RWPE2 (cell line): ENCODE measurements around the gene ENHO.

Experiments
- ATAC-seq: fragments of 200-7000 bp; cut with Tn5 transposase; 3 replicates; pipeline ENCODE4 v1.9.1; 2021; ENCODE audit warnings: low read depth
- DNase-seq: peaks from one replicate; pipeline ENCODE4 v3.0.0-alpha.2; 2020; ENCODE audit warnings: low spot score
- H3K27ac ChIP-seq: fragments of 450-650 bp; 2 replicates; pipeline ENCODE4 v1.5.1; 2017; ENCODE audit warnings: mild to moderate bottlenecking; ENCODE audit not compliant: poor library complexity, severe bottlenecking
- H3K27me3 ChIP-seq: fragments of 250-450 bp; sonication (Bioruptor Pico); 2 replicates; pipeline ENCODE4 v1.5.1; 2021; ENCODE audit warnings: mild to moderate bottlenecking, moderate library complexity; ENCODE audit not compliant: insufficient read depth, poor library complexity, severe bottlenecking
- H3K36me3 ChIP-seq: fragments of 250-450 bp; sonication (Bioruptor Pico); 2 replicates; pipeline ENCODE4 v1.5.1; 2020; ENCODE audit warnings: low read depth, mild to moderate bottlenecking, moderate library complexity
- H3K4me1 ChIP-seq: fragments of 250-450 bp; sonication (Bioruptor Pico); 2 replicates; pipeline ENCODE4 v1.5.1; 2021; ENCODE audit warnings: mild to moderate bottlenecking, moderate library complexity; ENCODE audit not compliant: insufficient read depth, poor library complexity, severe bottlenecking
- H3K4me3 ChIP-seq: fragments of 250-450 bp; sonication (Bioruptor Pico); 2 replicates; pipeline ENCODE4 v1.5.1; 2021; ENCODE audit warnings: mild to moderate bottlenecking, moderate library complexity; ENCODE audit not compliant: severe bottlenecking
- H3K9me3 ChIP-seq: fragments of 250-450 bp; sonication (Bioruptor Pico); 2 replicates; pipeline ENCODE4 v1.5.1; 2021; ENCODE audit warnings: mild to moderate bottlenecking, moderate library complexity; ENCODE audit not compliant: severe bottlenecking
- TF ChIP-seq, protein P1 (sequence below): fragments of 450-650 bp; IDR thresholded peaks from one replicate; pipeline ENCODE4 v1.5.1; 2017; ENCODE audit warnings: mild to moderate bottlenecking, moderate library complexity; ENCODE audit not compliant: poor library complexity, severe bottlenecking

Gene ENHO

DNA sequence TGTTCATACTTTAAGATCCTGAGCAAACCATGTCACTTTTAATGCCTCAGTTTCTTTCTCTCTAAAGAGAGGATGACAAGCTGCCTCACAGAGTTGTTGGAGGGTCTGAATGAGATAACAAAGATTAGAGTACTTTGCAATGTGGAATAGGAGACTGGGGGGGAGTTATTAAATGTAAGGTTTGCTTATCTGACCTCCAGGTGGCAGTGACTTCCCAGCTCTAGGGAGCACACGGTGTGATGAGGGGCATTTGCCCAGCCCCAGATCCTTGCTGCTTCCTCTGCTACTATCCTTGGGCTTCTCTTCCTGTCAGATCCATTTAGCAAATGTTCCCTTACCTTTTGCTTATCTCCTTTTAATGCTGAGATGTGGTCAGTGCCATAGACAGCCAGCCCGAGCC, 30.7 kb downstream of the ENHO start:
- Histone ChIP-seq H3K27me3 (no peaks in the 10 kb centered on the region), H3K4me3 (no peak overlapping the region), H3K36me3 (no peaks in the 10 kb centered on the region), H3K27ac (no peak overlapping the region), H3K9me3 (no peaks in the 10 kb centered on the region), H3K4me1 (no peaks in the 10 kb centered on the region)
- ATAC-seq (no peak), DNase-seq (peak; percentile 5)
- TF ChIP-seq, protein P1, sequence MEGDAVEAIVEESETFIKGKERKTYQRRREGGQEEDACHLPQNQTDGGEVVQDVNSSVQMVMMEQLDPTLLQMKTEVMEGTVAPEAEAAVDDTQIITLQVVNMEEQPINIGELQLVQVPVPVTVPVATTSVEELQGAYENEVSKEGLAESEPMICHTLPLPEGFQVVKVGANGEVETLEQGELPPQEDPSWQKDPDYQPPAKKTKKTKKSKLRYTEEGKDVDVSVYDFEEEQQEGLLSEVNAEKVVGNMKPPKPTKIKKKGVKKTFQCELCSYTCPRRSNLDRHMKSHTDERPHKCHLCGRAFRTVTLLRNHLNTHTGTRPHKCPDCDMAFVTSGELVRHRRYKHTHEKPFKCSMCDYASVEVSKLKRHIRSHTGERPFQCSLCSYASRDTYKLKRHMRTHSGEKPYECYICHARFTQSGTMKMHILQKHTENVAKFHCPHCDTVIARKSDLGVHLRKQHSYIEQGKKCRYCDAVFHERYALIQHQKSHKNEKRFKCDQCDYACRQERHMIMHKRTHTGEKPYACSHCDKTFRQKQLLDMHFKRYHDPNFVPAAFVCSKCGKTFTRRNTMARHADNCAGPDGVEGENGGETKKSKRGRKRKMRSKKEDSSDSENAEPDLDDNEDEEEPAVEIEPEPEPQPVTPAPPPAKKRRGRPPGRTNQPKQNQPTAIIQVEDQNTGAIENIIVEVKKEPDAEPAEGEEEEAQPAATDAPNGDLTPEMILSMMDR = no peak

DNA sequence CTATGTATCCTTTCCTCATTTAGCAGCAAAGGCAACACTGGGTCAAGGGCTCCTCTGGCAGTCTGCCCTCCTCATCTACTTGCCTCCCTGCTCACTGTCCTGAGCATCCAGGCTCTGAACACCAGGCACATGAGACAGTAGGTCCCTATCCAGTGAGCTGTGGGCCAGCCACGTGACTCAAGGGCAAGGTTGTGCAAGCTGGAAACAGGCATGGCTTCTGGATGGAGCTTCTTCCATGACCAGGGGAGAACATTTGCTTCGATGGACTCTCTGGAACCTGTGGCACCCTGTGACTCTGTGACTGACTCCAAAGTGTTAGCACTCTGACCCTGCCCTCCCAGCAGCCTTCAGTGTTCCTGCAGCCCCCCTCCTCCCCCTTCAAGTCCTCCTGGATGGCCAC, 31.2 kb downstream of the ENHO start:
- ATAC-seq (no peak), DNase-seq (no peak)
- H3K36me3 ChIP-seq = no peaks in the 10 kb centered on the region
- no peaks in the 10 kb centered on the region for H3K9me3 ChIP-seq
- no peak overlapping the region for H3K27ac ChIP-seq
- no peaks in the 10 kb centered on the region for H3K4me1 ChIP-seq
- H3K4me3 ChIP-seq = no peak overlapping the region
- no peaks in the 10 kb centered on the region for H3K27me3 ChIP-seq
- TF ChIP-seq, protein P1 = no peak

GRCh38 chr9:34490760-34491159, 32.0 kb downstream of the ENHO start:
- H3K4me3 ChIP-seq = no peak overlapping the region
- DNase-seq = no peak

DNA sequence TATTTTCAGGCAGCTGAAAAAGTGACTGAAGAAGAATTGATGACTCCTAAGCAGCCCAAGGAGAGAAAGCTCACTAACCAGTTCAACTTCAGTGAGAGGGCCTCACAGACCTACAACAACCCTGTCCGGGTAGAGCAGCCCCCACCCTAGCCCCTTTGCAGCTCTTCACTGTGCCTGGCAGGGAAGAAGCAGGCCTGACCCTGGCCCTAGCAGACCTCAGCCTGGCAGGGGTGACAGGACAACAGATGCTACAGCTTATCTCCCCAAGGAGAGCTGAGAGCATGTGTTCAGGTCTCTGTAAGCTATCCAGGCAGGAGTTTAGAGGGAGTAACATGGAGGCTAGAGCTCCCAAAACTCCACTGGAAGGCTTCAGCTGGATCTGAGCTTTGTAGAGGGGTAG, 32.4 kb downstream of the ENHO start:
- H3K4me1 ChIP-seq = no peaks in the 10 kb centered on the region
- no peak for ATAC-seq
- H3K27ac ChIP-seq = no peak overlapping the region
- DNase-seq = no peak
- TF ChIP-seq, protein P1 = no peak
- no peaks in the 10 kb centered on the region for H3K27me3 ChIP-seq
- no peak overlapping the region for H3K4me3 ChIP-seq
- no peaks in the 10 kb centered on the region for H3K9me3 ChIP-seq
- H3K36me3 ChIP-seq = no peaks in the 10 kb centered on the region

More at GRCh38 chr9:34490760-34491159, 32.0 kb downstream of the ENHO start:
- ATAC-seq = no peak
- H3K36me3 ChIP-seq = no peaks in the 10 kb centered on the region
- H3K9me3 ChIP-seq = no peaks in the 10 kb centered on the region
- H3K27ac ChIP-seq = no peak overlapping the region
- H3K4me1 ChIP-seq = no peaks in the 10 kb centered on the region
- TF ChIP-seq, protein P1 = no peak
- H3K27me3 ChIP-seq = no peaks in the 10 kb centered on the region

DNA sequence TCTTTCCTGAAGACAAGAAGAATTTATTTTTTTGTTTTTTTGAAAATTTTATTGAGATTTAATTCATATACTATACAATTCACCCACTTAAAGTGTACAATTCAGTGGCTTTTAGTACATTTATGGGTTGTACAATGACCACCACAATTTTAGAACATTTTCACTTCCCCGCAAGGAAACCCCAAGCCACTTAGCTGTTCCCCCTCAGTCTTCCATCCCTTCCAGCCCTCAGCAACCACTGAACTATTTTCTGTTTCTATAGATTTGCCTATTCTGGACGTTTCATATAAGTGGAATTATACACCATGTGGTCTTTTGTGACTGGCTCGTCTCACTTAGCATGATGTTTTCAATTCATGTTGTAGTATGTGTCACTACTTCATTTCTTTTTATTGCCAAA, 36.2 kb downstream of the ENHO start:
- no peaks in the 10 kb centered on the region for H3K4me1 ChIP-seq
- DNase-seq (no peak), ATAC-seq (no peak)
- no peak overlapping the region for H3K4me3 ChIP-seq
- no peak overlapping the region for H3K27ac ChIP-seq
- H3K9me3 ChIP-seq = no peaks in the 10 kb centered on the region
- H3K36me3 ChIP-seq = no peaks in the 10 kb centered on the region
- TF ChIP-seq, protein P1 = no peak
- no peaks in the 10 kb centered on the region for H3K27me3 ChIP-seq
